ENCODE data around the gene GNG13.
"Not testable (repeated sequence)": the region's sequence is repeated elsewhere in the genome, so short reads cannot be mapped to it uniquely, and the experiment has no call there.

GNG13 gene

DNA sequence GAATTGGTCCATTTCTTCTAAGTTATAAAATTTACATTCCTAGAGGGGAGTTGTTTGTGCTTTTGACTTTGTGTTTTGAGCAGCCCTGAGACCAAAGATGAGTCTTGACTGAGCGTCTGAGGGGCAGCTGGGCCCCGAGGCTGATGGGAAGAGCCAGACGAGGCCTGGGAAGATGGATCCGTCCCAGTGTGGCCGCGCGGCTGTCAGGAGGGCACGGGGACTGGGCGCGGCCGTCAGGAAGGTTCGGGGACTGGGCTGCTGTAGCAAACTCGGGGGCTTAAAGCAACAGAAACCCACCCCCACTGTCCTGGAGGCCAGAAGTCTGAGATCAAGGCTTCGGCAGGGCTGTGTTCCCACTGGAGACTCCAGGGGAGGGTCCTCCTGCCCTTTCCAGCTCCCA lies 38.2 kb upstream of the GNG13 start:
- no peak for DNase-seq (ENCODE audit: low read depth)
- H3K4me3 ChIP-seq (ENCODE audit: low read depth, low read length): no peak overlapping the region
- TF ChIP-seq, protein P1, sequence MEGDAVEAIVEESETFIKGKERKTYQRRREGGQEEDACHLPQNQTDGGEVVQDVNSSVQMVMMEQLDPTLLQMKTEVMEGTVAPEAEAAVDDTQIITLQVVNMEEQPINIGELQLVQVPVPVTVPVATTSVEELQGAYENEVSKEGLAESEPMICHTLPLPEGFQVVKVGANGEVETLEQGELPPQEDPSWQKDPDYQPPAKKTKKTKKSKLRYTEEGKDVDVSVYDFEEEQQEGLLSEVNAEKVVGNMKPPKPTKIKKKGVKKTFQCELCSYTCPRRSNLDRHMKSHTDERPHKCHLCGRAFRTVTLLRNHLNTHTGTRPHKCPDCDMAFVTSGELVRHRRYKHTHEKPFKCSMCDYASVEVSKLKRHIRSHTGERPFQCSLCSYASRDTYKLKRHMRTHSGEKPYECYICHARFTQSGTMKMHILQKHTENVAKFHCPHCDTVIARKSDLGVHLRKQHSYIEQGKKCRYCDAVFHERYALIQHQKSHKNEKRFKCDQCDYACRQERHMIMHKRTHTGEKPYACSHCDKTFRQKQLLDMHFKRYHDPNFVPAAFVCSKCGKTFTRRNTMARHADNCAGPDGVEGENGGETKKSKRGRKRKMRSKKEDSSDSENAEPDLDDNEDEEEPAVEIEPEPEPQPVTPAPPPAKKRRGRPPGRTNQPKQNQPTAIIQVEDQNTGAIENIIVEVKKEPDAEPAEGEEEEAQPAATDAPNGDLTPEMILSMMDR (IDR thresholded peaks at IDR 0.05; ENCODE audit: control insufficient read depth, extremely low read depth, insufficient read depth): no peak

- not testable (repeated sequence) for H3K4me3 ChIP-seq (ENCODE audit: low read depth, low read length); DNase-seq (ENCODE audit: low read depth)
Measured at GRCh38 chr16:836822-837221, 36.3 kb upstream of the GNG13 start.

- DNase-seq (ENCODE audit: low read depth): no peak
- no peak overlapping the region for H3K4me3 ChIP-seq (ENCODE audit: low read depth, low read length)
- TF ChIP-seq, protein P1 (IDR thresholded peaks at IDR 0.05; ENCODE audit: control insufficient read depth, extremely low read depth, insufficient read depth): no peak
Measured at GRCh38 chr16:836221-836620, 35.7 kb upstream of the GNG13 start.

GRCh38 chr16:835373-835772 lies 34.8 kb upstream of the GNG13 start:
- no peak overlapping the region for H3K4me3 ChIP-seq (ENCODE audit: low read depth, low read length)
- no peak for DNase-seq (ENCODE audit: low read depth)
- TF ChIP-seq, protein P1 (IDR thresholded peaks at IDR 0.05; ENCODE audit: control insufficient read depth, extremely low read depth, insufficient read depth): no peak

DNA sequence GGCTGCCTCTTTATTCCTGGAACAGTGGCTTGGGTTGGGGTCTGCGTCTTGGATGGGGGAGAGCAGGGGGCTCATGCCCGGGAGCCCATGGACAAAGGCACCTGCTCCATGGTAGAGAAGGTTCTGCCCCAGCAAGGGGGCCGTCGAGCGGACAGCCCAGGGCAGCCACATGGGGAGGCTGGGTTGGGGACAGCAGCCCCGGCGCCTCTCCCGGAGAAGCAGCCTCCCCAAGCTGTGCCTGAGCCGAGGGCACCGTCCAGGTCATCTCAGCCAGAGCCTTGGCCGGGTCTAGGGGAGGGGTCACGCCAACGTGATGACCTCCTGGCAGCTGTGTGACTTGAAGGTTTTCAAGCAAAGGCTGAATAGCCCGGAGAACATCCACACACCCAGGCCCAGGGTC lies 32.9 kb upstream of the GNG13 start:
- TF ChIP-seq, protein P1 (IDR thresholded peaks at IDR 0.05; ENCODE audit: control insufficient read depth, extremely low read depth, insufficient read depth): no peak
- no peak overlapping the region for H3K4me3 ChIP-seq (ENCODE audit: low read depth, low read length)
- DNase-seq (ENCODE audit: low read depth): no peak

DNA sequence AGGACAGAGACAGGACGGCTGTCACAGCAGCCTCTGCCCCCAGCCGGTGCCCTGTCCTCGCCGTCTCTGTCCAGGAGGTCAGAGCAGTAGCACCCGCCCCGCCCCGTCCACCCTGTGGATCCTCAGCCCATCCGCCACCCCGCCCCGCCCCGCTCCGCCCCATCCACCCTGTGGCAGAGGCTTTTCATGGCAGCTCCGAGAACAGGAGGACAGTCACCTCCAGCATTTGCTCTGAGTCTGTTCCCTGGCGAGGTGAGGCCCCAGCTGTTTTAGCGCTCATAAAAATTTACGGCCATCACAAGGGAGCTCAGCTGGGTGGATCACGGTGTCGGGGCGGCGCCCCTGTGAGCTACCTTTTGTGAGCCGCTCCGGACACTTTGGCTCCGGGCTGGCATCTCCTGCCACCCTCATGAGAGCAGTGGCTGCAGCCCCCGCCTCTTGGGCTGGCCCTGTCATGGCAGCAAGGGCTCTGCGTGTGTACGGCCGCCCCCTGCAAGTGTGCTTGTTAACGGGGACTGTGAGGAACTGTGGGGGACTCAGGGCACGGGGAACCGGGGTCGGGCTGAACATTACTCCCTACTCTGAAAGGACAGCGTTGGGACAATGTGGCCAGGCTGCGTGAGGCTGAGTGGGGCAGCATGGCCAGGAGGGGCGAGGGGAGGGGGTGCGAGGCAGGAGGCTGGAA lies 32.3 kb upstream of the GNG13 start:
- no peak overlapping the region for H3K4me3 ChIP-seq (ENCODE audit: low read depth, low read length)
- TF ChIP-seq, protein P1 (IDR thresholded peaks at IDR 0.05; ENCODE audit: control insufficient read depth, extremely low read depth, insufficient read depth): no peak
- DNase-seq (ENCODE audit: low read depth): no peak

DNA sequence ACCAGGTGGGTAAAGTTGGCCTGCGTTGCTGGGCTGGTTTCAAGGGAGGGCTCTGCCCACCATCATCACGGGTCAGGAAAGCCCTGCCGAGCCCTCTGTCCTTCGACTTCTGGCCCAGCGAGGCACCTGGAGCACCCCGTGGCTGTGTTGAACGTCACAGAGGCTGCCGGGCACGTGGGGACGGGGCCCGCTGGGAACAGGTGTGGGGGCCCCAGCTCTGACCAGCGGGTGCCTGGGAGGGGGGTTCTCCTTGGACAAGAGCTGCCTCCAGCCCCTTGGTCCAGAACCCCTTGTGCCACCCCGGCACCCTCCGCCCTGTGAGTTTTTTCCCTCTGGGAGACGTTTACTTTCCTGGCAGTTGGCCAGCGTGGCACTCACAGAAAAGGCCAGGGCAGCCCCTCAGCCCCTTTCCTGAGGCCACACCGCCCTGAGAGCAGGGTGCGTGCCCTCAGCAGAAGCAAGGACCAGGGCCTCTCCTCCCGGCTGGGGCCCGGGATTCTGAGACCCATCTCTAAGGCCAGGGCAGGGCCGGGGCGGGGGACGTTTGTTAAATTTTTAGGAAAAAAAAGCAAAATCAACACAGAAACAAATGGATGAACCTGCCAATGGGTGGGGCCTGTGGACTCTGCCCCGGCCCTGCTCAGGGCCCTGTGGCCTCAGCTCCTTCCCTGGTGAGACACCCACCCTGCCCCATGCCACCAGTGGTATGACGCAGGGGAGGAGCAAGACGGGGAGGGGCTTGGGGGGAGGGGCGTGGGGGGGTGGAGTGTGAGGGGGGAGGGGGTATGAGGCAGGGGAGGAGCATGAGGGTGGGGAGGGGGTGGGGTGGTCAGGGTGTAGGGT lies 31.3 kb upstream of the GNG13 start:
- H3K4me3 ChIP-seq (ENCODE audit: low read depth, low read length): no peak overlapping the region
- no peak for DNase-seq (ENCODE audit: low read depth)
- TF ChIP-seq, protein P1 (IDR thresholded peaks at IDR 0.05; ENCODE audit: control insufficient read depth, extremely low read depth, insufficient read depth): no peak
